Measurements from ENCODE around the gene RELT.

DNA sequence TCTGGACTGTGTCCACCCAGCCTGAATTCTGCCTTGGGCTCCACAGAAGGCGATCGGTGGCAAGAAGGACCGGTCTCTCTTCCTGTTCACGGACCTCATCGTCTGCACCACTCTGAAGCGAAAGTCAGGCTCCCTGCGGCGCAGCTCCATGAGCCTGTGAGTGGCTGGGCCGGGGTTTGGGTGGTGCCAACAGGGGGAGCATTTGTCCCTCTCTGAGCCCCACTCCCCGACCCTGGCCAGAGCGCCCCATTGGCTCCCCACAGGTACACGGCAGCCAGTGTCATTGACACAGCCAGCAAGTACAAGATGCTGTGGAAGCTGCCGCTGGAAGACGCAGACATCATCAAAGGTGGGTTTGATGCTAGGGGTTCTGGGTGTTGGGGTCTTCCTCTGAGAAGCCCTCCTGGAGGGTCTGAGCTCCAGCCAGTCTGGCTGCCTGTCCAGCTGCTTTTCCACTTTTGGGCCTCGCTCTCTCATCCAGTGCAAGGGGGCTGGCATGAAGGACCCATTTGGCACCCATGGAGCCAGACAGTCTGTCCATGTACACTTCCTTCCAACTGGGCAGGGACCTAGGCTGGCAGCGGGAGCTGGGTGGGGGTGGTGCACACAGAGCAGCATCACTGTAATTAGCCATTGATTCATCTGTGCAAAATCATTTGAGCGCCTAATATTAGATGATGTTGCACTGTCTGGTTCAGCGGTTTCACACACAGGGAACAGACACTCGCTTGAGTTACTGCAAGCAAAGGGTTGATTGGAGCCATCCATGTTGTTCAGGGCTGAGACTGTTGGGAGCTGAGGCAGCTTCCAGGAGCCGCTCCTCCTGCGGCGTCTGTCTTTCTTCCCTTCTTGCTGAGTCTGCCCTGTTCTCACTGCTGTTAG lies 19.0 kb upstream of the RELT start:
- TF ChIP-seq, protein P1, sequence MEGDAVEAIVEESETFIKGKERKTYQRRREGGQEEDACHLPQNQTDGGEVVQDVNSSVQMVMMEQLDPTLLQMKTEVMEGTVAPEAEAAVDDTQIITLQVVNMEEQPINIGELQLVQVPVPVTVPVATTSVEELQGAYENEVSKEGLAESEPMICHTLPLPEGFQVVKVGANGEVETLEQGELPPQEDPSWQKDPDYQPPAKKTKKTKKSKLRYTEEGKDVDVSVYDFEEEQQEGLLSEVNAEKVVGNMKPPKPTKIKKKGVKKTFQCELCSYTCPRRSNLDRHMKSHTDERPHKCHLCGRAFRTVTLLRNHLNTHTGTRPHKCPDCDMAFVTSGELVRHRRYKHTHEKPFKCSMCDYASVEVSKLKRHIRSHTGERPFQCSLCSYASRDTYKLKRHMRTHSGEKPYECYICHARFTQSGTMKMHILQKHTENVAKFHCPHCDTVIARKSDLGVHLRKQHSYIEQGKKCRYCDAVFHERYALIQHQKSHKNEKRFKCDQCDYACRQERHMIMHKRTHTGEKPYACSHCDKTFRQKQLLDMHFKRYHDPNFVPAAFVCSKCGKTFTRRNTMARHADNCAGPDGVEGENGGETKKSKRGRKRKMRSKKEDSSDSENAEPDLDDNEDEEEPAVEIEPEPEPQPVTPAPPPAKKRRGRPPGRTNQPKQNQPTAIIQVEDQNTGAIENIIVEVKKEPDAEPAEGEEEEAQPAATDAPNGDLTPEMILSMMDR (IDR thresholded peaks at IDR 0.05 in 8 of 11, conservative IDR thresholded peaks at IDR 0.05 in 3 of 11): no peak
- TF ChIP-seq POLR2A (IDR thresholded peaks at IDR 0.05) (no peak), POLR2AphosphoS5 (IDR thresholded peaks at IDR 0.05) (no peak)

Measured in spleen (tissue), 7 donors.